Stimulated activated CD8-positive, alpha-beta memory T cell treated with anti-CD3 and anti-CD28 coated beads, Interleukin-15, amount 100 ng/mL, for 1 hour (primary cell): ENCODE measurements around the gene MVP.
A peak's percentile ranks its signal among the peaks of the same experiment; 100 is the strongest.
"Not testable (repeated sequence)": the region's sequence is repeated elsewhere in the genome, so short reads cannot be mapped to it uniquely, and the experiment has no call there.

Source experiments
- DNase-seq: peaks from one replicate; pipeline ENCODE4 v3.0.0-alpha.2; 2020; ENCODE audit warnings: low read depth

MVP gene

GRCh38 chr16:29815793-29816693, 4.2 kb upstream of the MVP start, which contains the start of gene PAGR1:
PAGR1 (plus strand) TSS chr16:29816152; CDS start chr16:29816526, 374 bp downstream.
- peak; percentile 97 for DNase-seq

DNA sequence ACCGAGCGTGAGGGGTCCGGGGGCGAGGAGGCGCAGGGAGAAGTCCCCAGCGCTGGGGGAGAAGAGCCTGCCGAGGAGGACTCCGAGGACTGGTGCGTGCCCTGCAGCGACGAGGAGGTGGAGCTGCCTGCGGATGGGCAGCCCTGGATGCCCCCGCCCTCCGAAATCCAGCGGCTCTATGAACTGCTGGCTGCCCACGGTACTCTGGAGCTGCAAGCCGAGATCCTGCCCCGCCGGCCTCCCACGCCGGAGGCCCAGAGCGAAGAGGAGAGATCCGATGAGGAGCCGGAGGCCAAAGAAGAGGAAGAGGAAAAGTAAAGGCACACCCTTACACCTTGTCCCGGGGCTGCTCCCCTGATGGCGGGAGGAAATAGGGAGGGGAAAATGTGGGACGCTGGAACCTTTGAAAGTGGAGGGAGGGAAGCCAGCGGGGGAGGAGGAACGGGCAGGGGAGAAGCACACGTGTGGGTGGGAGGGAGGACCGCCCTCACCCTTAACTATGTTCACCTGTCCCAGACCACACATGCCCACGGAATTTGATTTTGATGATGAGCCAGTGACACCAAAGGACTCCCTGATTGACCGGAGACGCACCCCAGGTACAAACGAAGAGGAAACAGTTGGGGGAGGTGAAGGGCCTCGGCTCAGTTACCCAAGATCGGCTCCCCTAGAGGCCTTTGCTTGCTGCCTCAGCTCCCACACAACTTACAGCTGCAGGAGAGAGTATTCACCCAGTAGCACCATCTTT, 3.4 kb upstream of the MVP start:
- no peak for DNase-seq

GRCh38 chr16:29818082-29818481, 2.2 kb upstream of the MVP start:
- no peak for DNase-seq

- no peak for DNase-seq
These were observed 756 bp upstream of the MVP start for GRCh38 chr16:29819506-29819905.

DNA sequence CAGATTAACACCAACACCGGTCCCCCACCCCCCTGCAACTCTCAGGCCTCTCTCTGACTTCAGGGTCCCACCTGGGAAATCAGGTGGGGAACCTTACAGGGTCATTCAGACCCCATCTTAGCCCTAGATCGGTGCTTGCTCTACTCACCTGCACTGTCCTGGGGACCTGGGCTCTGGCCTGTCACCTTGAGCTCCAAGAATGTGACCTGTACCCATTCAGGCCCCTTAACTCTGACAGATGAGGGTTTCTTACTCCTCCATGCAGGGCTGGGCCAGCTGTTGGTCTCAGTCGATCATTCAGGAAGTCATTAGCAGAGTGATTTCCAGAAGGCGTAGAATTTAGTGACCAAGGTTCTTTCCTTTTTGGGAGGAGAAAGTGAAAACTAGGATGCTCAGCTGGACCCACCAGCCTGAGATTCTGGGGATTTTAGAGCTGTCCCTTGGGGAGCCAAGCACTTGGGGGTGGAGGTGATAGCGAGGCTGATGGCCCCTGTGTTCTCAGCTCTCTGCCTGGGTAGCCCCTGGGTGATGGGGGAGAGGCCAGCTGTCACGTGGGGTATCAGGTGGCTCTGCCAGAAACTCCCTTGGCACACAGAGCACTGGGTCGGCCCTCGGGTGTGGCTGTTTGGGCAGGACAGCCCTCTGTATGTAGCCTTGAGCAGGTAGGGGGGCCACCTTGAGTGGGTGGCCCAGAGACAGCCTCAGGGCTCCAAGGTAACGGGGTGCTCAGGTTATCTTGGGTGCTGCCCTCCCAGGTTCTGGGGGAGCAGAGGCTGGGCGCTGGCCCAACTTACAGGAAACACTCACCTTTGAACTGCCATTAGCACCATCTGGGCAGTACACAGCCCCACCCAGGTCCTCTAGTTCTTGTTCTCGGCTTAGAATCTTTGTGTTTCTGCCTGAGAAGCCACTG, 724 bp downstream of the MVP start:
- DNase-seq: no peak

- no peak for DNase-seq
These were observed 1.4 kb downstream of the MVP start for GRCh38 chr16:29821643-29822115.

- no peak for DNase-seq
These were observed 4.4 kb downstream of the MVP start for GRCh38 chr16:29824589-29825144.

- DNase-seq: no peak
These were observed 5.1 kb downstream of the MVP start for GRCh38 chr16:29825145-29826044.

DNA sequence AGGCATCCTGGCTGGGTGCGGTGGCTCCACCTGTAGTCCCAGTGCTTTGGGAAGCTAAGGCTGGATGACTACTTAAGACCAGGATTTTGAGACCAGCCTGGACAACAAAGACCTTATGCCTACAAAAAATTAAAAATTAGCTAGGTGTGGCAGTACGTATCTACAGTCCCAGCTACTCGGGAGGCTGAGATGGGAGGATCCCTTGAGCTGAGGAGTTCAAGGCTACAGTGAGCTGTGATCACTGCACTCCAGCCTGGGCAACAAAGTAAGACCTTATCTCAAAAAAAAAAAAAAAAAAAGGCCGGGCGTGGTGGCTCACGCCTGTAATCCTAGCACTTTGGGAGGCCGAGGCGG, 6.1 kb downstream of the MVP start:
- DNase-seq: no peak

DNA sequence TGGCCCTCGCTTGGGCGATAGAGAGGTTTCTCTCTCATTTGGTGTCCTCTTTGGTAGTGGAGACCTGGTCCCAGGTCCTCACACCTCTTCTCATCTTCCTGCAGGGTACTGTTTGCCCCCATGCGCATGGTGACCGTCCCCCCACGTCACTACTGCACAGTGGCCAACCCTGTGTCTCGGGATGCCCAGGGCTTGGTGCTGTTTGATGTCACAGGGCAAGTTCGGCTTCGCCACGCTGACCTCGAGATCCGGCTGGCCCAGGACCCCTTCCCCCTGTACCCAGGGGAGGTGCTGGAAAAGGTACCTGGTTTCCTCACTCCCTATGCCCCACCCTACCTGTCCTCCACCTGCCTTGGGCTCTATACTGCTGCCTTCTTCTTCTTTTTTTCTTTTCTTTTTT, 10.5 kb downstream of the MVP start:
- DNase-seq: no peak

DNA sequence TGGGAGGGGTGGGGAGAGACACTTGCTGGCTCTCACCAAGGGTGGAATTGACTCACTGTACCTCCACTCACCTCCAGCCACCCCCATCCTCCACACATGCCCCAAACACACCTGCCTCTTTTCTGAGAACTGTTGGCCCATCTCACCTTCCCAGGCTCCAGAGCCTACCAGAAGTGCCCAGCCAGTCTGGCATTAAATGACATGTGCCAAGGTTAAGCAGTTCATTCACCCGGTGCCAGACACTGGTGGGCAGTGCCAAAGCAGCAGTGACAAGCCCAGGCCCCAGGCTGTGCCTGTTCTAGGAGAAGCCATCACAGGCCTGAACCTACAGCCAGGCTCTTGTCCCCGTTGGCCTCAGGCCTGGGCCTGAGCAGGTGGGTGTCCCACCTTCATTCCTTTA, 11.2 kb downstream of the MVP start:
- DNase-seq: no peak

- DNase-seq: not testable (repeated sequence)
These were observed 13.0 kb downstream of the MVP start for GRCh38 chr16:29833219-29833618.

DNA sequence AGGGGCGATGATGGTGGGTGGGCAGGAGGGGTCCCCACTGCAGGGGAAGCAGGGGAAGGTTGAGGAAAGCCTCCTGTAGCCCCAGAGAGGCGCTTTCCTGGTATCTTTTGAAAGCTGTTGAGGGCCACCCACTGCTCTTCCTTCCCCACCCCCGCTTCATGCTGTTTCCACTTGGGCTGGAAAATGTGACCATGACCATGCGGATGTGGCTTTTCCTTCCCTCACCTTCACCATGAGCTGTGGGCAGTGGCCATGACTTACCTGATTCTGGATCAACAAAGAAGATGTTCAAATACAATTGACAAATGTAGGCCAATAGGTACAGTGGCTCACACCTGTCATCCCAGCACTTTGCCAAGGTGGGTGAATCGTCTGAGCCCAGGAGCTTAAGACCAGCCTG, 13.8 kb downstream of the MVP start:
- DNase-seq: no peak

- no peak for DNase-seq
These were observed 15.7 kb downstream of the MVP start for GRCh38 chr16:29835926-29836325.

GRCh38 chr16:29836623-29837022, 16.4 kb downstream of the MVP start:
- DNase-seq: no peak

DNA sequence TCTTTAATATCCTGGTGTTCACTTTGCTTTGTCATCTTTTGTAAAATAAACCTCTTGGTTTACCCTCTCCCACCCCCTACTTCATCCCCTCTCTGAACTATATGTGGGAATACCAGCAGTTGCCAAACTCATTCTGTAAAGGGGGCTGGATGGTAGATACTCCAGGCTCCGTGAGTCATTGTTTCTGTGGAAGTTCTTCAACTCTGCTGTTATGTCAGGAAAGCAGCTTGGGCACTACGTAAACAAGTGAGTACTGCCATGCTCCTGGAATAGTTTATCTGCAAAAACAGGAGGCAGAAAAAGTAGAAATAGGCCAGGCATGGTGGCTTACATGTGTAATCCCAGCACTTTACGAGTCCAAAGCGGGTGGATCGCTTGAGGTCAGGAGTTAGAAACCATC, 17.6 kb downstream of the MVP start:
- no peak for DNase-seq

DNA sequence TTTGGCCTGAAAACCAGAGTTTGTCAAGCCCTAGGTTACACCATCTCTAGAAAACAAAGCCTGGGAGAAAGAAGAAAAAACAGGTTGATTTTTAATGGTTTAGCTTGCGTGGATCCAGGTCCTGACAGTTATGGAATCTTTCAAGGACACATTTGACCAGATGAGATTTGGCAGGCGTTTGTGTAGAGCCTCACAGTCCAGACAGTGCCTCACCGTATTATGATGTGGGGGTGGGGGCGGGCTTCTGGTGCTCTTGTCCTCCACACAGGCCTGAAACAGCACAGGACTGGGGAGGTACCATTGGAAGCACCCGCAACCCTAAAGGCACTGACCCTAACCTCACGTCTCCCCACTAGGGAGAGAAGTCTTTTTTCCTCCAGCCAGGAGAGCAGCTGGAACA, 19.6 kb downstream of the MVP start:
- no peak for DNase-seq

- DNase-seq: no peak
These were observed 20.0 kb downstream of the MVP start for GRCh38 chr16:29840240-29840639.

DNA sequence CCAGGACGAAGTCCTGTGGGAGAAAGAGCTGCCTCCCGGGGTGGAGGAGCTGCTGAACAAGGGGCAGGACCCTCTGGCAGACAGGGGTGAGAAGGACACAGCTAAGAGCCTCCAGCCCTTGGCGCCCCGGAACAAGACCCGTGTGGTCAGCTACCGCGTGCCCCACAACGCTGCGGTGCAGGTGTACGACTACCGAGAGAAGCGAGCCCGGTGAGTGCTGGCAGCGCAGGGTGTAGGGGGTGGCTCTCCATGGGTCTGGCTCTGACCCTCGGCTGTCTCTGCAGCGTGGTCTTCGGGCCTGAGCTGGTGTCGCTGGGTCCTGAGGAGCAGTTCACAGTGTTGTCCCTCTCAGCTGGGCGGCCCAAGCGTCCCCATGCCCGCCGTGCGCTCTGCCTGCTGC, 21.4 kb downstream of the MVP start:
- DNase-seq: no peak

- DNase-seq: no peak
These were observed 22.6 kb downstream of the MVP start for GRCh38 chr16:29842732-29843346.
